Activated effector memory CD4-positive, alpha-beta T cell treated with anti-CD3 and anti-CD28 coated beads, Interleukin-2, amount 50 U/mL, for 16 hours (primary cell): ENCODE measurements around the gene SLC17A9.
"Not testable (repeated sequence)": the region's sequence is repeated elsewhere in the genome, so short reads cannot be mapped to it uniquely, and the experiment has no call there.

Experiments
- DNase-seq: peaks from one replicate; pipeline ENCODE4 v3.0.0-alpha.2; 2020

The SLC17A9 gene

DNA sequence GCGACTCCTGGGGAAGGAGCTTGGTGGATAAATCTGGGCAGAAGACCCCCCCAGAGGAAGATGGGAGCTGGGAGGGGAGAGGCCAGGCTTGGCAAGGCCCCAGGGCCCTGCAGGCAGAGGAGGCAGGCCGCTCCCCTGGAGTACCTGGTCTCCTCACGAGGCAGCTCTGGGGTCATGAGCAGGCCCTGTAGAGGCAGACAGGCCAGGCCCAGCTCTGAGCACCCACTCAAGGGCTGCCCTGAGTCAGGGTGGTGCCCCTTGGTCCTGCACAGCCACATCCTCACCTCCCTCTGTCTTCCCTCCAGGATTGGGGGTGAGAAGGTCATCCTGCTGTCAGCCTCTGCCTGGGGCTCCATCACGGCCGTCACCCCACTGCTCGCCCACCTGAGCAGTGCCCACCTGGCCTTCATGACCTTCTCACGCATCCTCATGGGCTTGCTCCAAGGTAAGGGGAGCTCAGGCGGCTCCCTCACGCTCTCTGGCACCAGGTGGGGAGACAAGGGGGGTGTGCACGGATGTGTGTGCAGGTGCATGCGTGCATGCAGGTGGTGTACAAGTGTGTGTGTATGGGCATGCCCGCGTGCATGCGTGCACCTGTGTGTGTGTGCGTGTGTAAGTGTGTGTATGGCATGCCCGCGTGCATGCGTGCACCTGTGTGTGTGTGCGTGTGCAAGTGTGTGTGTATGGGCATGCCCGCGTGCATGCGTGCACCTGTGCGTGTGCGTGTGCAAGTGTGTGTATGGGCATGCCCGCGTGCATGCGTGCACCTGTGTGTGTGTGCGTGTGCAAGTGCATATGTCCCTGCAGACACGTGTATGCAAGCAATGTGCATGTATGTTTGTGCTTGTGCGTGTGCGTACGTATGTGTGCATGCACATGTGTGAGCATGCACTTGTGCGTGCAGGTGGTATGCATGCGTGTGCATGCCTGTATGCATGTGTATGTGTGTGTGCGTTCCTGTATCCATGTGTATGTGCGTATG, 4.9 kb downstream of the SLC17A9 start:
- DNase-seq, result no peak

DNA sequence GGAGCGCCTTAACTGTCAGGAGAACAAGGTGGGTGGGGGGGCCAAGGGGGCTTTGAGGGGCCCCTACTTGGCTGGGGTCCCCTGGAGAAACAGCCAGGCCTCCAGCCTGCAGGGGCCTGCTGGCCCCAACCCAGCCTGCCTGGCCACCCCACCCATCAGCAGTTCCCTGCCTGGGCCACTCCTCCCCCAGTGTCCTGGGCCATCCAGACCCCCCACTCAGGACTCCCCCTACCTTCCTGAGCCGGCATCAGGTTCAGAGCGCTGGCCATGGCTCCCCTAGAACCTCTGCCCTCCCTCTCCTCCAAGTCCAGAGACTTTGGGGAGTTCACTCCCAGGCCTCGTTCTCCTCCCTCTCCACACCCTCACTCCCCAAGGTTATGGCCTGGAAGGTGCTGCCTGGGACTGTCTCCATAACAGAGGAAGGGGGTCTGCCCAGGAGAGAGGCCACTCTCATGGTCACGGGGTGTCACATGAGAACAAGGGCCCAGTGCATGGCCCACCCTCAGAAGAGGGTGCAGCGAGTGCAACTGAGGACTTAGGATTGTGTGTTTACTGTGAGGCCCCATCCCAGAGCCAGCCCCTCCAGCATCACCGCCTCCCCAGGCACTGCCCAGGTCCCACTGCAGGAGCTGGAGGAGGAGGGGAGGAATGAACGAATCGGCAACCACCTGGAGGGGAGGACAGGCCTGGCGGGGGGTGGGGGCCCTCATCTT, 6.0 kb downstream of the SLC17A9 start:
- DNase-seq, result no peak

DNA sequence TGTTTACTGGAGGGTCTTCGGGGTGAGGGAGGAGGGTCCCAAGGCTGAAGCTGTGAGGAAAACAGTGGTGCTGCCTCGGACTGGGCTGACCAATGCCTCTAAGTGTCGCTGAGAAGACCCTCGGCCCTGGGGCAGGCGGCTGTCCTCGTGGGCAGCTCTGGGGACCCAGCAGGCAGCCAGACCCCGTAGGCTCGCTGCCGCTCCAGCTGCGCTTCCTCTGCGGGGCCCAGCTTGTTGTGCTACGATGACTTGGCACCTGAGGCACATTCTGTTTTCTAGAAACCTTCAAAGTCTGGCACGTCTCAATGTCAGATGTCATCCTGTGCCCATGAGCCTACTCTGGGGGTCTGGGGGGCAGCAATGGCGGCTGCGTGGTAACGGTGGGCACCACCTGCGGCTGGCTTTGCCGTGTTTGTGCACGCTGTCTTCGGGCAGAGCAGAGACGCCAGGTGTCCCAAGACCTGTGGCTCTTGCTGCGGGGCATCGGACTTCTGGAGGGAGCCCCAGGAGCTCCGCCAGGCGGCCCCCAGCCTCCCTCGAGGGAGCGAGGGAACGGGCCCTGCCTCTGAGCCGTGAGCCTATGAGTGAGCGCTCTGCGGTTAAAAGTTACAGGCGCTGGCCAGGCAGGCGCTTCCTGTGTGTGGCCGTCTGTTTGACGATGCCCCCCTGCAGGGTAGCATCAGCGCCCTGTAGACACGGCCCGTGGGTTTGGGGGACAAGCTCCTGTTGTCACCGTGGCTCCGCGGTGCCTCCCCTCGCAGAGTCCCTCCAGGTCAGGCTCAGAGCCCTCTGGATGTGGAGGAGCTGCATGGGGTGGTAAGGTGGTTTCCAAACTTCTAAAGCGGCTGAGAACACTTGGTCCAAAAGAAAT, 6.8 kb downstream of the SLC17A9 start:
- DNase-seq, result no peak

DNA sequence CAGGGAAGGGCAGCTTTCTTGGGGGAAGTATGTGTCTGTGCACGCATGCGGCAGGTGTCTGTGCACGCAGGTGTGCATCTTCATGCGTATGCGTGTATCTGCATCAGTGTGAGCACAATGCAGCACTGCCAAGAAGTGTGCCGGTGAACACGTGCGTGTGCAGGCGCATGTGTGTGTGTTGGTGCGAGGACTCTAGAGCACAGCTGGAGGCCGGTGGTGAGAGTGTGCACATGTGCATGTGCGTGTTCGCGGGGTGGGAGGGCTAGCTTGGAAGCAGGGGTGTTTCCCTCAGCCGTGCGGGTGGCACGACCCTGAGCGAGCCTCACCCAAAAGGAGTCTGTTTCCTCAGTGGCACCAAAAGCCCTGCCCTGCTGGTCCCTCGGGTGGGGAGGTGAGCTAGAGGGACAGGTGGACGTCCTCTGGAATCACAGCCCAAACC, 7.5 kb downstream of the SLC17A9 start:
- DNase-seq, result no peak

DNA sequence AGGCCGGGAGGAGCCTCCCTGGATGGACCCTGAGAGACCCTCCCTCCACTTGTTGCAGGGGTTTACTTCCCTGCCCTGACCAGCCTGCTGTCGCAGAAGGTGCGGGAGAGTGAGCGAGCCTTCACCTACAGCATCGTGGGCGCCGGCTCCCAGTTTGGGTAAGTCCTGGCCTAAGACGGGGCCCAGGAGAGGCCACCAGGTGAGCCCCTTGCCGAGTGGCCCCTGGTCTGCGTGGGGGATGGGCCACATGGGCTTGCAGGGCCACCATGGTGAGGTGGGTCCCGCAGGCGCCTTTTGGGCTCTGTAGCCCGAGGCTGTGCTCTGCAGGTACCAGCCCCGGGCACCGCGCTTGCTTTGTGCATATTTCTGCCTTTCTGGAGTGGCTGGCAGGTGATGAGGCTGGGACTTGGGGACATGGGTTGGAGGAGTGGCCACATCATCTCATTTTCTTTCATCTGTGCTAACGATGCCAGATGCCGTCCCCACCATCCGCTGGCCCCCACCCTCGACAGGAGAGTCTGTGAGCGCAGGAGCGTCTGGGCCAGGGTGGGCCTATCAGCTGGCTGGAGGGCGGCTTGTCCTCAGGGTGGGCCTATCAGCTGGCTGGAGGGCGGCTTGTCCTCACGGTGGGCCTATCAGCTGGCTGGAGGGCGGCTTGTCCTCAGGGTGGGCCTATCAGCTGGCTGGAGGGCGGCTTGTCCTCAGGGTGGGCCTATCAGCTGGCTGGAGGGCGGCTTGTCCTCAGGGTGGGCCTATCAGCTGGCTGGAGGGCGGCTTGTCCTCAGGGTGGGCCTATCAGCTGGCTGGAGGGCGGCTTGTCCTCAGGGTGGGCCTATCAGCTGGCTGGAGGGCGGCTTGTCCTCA, 8.2 kb downstream of the SLC17A9 start:
- not testable (repeated sequence) for DNase-seq

DNA sequence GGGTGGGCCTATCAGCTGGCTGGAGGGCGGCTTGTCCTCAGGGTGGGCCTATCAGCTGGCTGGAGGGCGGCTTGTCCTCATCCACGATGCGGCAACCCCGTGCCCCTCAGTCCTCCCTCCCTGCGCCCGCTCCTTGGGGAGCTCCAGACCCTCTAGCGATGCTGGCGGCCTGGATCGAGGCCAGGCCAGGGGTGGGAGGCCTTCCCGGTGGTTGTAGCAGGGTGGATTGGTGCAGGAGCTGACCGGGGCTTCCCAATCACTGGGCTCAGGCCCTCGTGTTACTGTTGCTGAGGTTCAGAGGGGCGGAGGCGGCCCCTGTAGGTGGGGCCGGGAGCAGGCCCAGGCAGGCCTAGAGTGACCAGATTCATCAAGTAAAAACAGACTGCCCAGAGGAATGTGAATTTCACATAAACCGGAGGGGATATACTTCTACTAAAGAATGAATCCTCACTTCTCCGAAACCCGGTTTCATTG, 8.8 kb downstream of the SLC17A9 start:
- no peak for DNase-seq

DNA sequence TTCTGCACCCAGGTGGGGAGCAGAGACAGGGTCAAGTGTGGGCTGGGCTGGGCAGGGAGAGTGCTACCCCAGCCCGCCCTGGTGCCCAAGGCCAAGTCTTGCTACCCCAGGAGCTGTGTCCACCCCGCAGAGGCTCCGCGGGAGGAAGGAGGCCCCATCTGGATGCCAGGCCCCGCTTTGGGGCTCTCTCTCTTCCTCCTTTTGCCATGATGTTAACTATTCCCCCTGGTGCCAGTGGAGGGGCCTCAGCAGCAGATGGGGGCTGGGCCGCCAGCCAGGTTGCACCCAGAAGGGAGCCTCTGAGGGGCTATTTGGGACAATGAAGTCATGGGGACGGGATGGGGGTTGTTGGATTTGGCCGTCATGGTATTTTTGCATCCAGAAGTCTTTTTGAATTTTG, 9.3 kb downstream of the SLC17A9 start:
- no peak for DNase-seq

DNA sequence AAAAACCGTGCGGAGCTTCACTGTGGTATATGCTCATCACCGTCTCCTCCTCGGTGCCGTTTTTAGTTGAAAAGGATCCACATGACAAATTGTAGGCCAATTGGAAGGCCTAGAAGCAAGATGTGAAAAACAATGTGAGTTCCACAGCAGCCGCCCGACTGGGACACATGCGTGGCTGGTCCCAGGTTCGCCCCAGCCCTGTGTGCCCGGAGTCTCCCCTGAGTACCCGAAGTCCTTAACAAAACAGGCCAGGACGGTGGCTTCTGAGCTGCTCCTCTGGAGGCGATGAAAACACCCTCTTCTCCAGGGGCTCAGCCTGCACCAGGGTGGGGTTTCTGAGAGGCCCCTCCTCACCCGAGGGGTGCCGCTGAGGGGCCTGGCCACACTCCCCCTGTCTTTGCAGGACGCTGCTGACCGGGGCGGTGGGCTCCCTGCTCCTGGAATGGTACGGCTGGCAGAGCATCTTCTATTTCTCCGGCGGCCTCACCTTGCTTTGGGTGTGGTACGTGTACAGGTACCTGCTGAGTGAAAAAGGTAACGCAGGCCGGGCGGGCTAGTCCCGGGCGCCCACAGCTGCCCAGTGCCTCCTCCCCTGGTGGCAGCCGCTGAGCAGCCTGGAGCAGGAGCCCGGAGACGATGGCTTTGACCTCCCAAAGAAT, 9.8 kb downstream of the SLC17A9 start:
- no peak for DNase-seq

DNA sequence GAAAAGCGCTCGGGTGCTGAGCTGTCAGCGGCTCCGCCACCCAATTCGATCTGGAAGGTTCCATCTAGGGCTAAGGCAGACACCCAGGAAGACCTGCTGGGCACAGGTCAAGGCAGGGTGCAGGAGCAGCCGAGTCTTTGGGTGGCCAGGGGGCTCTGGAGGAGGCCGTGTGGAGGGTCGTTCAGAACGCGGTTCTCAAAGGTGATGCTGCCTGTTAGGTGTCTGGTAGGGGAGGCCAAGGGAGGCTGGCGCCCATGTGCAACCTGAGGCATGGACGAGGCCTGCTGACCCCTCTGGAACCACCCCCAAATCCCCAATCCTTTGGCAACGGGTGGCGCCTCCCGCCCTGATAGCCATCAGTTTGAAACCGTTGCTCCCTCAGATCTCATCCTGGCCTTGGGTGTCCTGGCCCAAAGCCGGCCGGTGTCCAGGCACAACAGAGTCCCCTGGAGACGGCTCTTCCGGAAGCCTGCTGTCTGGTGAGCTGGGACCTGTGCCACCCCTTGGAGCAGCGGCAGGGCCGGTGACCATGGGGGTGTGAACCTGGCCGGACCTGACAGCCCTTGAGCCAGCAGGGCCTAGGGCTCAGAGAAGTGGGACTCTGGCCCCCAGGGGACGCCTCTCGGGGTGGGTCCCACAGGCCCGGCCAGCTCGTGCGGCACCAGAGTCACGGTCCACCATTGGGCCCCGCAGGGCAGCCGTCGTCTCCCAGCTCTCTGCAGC, 10.5 kb downstream of the SLC17A9 start:
- no peak for DNase-seq

DNA sequence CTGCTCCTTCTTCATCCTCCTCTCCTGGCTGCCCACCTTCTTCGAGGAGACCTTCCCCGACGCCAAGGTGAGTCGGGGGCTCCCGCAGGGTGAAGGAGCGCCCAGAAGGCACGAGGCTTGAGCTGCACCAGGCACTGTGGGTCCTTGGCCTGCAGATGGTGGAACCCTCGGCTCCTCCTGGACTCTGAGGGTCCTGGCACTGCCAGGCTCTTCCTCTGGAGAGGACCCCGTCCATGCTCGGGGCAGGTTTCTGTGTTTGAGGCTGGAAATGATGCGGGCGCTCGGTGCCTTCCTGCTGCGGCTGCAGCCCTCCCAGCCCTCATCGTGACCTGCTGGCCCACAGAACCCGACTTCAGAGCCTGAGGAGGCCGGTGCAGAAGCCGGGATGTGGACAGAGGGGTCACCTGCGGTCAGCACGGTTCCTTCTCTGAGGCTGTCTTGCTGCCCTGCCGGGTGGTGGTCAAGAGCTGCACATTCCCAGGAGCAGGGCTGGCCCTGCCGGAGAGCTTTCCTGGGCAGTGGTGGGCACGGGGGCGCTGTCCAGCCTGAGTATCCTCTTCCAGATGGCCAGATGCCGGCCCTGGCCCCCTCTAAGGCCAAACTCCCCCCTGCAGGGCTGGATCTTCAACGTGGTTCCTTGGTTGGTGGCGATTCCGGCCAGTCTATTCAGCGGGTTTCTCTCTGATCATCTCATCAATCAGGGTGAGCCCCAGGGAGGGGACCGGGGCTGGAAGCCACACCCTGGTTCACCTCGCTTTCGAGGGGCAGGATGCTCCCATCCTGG, 11.3 kb downstream of the SLC17A9 start:
- DNase-seq, result no peak

DNA sequence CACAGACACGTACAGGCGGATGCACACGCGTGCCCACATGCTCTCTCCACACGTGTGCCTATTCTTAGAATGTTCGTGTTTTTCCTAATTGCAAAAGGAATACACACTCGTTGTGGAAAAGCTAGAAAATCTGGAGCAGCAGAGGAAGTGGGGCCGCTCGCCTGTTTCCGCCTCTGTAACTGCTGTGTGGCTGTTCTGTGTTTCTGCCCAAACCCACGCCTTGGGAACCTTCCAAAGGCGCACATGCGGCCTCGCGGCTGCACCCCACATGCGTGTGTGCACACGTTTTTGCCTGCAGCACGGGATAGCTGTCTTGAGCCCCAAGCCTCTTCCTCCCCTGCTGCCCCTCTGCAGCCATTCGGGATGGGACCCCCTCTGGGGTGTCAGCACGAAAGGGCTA, 12.2 kb downstream of the SLC17A9 start:
- DNase-seq, result no peak

DNA sequence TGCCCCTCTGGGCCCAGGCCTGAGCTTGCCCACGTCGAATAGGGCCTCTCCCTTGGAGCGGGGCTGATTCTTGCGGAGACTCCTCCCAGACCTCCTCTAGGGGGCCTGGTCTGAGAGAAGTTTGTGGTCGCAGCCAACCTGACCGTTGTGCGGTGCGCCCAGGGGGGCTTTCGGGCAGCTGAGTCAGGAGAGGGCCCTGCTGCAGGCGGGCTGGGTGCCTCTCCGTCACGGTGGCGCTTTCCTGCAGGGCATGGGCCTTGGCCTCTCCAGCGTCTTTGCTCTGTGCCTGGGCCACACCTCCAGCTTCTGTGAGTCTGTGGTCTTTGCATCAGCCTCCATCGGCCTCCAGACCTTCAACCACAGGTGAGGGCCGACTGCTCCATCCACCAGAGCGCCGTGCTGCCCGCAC, 12.9 kb downstream of the SLC17A9 start:
- DNase-seq, result no peak

DNA sequence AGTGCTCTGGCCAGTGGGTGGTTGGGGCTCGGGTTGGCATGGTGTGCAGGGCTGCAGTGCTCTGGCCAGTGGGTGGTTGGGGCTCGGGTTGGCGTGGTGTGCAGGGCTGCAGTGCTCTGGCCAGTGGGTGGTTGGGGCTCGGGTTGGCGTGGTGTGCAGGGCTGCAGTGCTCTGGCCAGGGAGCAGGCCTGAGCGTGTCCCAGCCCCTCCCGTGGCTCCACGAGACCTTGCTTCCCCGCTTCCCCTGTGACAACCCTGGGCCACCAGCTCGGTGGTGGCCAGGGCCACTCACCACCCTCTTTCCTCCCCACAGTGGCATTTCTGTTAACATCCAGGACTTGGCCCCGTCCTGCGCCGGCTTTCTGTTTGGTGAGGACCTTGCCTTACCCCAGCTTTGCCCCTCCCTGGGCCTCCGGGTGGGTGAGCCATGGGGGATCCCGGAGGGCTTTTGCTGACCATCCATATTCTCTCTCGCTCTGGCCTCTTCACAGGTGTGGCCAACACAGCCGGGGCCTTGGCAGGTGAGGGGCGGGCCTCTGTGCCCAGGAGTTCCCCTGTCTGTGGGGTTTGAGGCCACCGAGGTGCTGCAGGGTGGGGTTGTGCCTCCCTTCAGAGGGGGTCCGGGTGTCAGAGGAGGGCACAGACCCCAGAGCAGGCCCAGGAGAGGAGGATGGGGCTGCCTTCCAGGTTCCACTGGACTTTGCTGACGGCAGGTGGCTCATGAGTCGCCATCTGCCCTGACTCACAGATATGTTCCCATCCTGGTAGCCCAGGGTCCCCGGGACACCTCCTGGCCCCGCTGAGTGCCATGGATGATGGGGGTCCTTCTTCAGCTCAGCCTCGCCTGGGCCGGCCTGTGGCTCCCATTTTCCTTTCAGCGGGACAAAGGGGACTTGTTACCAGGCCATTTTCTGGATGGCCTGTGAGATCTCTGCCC, 14.0 kb downstream of the SLC17A9 start:
- DNase-seq, result no peak

DNA sequence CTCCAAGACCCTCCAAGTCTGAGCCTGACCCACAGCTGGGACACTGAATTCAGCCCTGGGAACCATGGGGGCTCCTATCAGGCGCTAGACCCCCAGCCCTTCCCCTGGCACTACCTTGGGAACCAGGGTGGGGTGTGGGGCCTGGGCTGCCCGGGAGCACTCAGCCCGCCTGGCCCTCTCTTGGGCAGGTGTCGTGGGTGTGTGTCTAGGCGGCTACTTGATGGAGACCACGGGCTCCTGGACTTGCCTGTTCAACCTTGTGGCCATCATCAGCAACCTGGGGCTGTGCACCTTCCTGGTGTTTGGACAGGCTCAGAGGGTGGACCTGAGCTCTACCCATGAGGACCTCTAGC, 14.6 kb downstream of the SLC17A9 start:
- no peak for DNase-seq

DNA sequence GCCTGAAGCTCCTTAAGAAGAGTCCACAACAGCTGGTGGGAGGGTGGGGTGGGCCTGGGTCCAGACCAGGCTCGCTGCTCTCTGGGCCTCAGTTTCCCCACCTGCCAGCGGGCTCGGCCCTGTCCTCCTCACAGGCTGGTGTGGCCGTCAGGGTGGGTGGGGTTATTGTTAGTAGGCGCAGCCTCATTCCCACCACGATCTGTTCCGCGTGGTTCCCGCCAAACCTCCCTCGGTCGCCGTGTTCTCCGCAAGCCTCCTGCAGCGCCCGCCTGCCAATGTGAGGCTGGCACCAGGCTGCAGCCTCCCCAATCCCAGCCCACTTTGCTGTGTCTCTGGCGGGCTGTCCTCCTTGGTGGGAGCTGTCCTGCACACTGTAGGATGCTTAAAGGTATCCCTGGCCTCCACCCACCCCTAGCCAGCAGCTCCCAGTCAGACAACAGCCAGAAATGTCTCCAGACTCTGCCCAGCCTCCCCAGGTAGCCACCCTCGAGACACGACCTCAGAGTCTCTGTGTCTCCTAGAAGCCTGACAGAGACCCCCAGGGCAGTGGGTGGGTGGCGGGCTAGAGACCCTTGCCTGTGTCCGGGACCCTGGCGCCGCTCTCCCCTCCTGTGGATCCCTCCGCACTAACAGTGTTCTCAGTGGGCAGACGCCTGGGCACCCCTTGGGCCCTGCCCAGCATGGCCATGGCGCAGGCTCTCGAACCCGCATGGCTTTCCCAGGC, 15.3 kb downstream of the SLC17A9 start:
- no peak for DNase-seq

DNA sequence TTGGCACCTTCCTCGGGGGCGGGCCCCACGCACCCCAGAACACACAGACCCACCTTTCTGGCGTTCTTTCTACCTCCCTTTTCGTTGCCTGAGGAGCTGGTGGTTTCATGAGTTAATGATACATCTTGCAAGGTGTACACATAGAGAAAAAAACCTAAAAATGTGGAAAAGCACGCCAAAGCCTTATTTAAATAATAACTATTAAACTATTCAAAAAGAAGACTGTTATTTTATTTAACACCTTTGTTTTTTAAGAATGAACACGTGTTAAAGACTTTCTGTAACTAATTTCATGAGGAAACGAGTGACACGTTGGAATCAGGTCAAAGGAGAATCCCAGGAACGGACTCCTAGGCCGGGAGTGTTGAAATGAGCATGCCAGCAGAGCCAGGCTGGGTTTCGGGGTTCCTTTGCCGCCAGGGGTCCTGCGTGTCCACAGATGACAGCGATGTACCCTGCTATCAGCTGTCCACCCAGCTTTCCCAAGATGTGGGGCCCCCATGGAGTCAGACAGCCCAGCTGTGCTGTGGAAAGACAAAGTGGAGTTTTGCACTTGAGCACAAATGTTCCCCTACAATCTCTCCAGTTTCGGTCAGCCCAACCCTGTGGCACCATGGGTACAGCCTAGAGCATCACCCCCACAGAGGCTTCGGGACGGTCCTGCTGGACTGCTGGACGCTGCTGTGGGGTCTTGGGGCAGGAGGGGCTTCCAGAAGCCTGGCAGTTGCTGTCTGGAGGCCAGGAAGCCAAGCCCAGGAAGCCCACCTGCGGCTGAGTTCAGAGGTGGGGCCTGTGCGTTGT, 16.1 kb downstream of the SLC17A9 start:
- DNase-seq, result no peak

DNA sequence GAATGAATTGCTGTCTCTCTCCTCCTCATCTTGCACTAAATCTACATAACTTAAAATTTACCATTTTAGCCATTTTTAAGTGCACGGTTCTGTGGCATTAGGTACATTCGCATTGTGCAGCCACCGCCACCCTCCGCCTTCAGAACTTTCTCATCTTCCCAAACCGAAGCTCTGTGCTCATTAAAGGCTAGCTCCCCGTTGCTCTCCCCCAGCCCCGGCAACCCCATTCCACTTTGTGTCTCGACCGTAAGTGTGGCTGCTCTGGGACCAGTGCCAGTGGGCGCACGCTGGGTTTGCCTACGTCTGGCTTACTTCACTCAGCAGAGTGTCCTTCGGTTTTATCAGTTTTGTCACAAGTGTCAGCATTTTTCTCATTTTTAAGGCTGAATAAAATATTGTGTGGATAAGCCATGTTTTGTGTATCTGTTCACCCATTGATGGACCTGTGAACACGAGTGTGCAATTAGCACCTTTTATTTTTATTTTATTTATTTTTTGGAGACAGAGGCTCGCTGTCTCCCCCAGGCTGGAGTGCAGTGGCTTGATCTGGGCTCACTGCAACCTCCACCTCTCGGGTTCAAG, 16.8 kb downstream of the SLC17A9 start:
- DNase-seq, result no peak
